ENCODE measurements around the gene EHD3. TPM values are rescaled to one million over a fixed set of nuclear protein-coding genes. Genes with fewer than 3 reads are reported as not detected.

The EHD3 gene
- total and polyA plus RNA-seq, 2 of the 13 experiments (the other 11 are each of a cell fraction or from before 2014, with no cell fraction given), result 0.20 to 0.69 TPM

DNA sequence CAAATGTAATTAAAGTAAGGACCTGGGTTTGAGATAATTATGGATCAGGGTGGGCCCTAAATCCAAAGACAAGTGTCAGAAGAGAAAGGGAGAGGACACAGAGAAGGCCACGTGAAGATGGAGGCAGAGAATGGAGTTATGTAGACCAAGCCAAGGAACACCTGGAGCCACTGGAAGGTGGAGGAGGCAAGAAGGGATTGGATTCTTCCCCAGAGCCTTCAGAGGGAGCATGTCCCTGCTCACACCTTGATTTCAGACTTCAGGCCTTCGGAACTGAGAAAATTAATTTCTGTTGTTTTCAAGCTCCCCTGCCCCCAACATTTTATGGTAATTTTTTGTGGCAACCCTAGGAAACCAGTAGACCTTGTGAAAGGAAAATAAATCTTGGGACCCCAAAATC is 36.3 kb upstream of the EHD3 start:
- H3K9ac ChIP-seq (ENCODE audit: insufficient read depth, low read depth, low read length), result no peak overlapping the region
- in situ Hi-C loops (cut with HindIII; ENCODE audit: extremely low pct_ligation_motif_present, low pct_unique_long_range_greater_than_20kb) (no loop called here), intact Hi-C loops (cut with micrococcal nuclease; ENCODE audit: unreplicated experiment) (no loop called here)
- no peaks in the 10 kb centered on the region for H3K79me2 ChIP-seq (ENCODE audit: insufficient read depth, low read length)
- no peak for TF ChIP-seq FOXM1 (CRISPR knock-in tag; IDR thresholded peaks at IDR 0.05)
- no peak for TF ChIP-seq MTF1 (CRISPR knock-in tag; IDR thresholded peaks at IDR 0.05)
- no peak for TF ChIP-seq BATF2 (CRISPR knock-in tag; IDR thresholded peaks at IDR 0.05)
- TF ChIP-seq, protein P1, sequence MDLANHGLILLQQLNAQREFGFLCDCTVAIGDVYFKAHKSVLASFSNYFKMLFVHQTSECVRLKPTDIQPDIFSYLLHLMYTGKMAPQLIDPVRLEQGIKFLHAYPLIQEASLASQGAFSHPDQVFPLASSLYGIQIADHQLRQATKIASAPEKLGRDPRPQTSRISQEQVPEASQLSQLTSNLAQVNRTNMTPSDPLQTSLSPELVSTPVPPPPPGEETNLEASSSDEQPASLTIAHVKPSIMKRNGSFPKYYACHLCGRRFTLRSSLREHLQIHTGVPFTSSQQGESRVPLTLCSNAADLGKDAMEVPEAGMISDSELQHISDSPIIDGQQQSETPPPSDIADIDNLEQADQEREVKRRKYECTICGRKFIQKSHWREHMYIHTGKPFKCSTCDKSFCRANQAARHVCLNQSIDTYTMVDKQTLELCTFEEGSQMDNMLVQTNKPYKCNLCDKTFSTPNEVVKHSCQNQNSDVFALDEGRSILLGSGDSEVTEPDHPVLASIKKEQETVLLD (CRISPR knock-in tag; IDR thresholded peaks at IDR 0.05; ENCODE audit: low read depth), result no peak
- TF ChIP-seq ZNF768 (CRISPR knock-in tag; IDR thresholded peaks at IDR 0.05), result no peak
- no peak for TF ChIP-seq ZNF460 (CRISPR knock-in tag; IDR thresholded peaks at IDR 0.05; ENCODE audit: borderline replicate concordance)
- no peak for TF ChIP-seq MNT (IDR thresholded peaks at IDR 0.05)
- no peak for TF ChIP-seq ZFP90 (CRISPR knock-in tag; IDR thresholded peaks at IDR 0.05; ENCODE audit: borderline replicate concordance)
- TF ChIP-seq GFI1 (CRISPR knock-in tag; IDR thresholded peaks at IDR 0.05; ENCODE audit: borderline replicate concordance), result no peak
- TF ChIP-seq, protein P2, sequence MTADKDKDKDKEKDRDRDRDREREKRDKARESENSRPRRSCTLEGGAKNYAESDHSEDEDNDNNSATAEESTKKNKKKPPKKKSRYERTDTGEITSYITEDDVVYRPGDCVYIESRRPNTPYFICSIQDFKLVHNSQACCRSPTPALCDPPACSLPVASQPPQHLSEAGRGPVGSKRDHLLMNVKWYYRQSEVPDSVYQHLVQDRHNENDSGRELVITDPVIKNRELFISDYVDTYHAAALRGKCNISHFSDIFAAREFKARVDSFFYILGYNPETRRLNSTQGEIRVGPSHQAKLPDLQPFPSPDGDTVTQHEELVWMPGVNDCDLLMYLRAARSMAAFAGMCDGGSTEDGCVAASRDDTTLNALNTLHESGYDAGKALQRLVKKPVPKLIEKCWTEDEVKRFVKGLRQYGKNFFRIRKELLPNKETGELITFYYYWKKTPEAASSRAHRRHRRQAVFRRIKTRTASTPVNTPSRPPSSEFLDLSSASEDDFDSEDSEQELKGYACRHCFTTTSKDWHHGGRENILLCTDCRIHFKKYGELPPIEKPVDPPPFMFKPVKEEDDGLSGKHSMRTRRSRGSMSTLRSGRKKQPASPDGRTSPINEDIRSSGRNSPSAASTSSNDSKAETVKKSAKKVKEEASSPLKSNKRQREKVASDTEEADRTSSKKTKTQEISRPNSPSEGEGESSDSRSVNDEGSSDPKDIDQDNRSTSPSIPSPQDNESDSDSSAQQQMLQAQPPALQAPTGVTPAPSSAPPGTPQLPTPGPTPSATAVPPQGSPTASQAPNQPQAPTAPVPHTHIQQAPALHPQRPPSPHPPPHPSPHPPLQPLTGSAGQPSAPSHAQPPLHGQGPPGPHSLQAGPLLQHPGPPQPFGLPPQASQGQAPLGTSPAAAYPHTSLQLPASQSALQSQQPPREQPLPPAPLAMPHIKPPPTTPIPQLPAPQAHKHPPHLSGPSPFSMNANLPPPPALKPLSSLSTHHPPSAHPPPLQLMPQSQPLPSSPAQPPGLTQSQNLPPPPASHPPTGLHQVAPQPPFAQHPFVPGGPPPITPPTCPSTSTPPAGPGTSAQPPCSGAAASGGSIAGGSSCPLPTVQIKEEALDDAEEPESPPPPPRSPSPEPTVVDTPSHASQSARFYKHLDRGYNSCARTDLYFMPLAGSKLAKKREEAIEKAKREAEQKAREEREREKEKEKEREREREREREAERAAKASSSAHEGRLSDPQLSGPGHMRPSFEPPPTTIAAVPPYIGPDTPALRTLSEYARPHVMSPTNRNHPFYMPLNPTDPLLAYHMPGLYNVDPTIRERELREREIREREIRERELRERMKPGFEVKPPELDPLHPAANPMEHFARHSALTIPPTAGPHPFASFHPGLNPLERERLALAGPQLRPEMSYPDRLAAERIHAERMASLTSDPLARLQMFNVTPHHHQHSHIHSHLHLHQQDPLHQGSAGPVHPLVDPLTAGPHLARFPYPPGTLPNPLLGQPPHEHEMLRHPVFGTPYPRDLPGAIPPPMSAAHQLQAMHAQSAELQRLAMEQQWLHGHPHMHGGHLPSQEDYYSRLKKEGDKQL (CRISPR knock-in tag; IDR thresholded peaks at IDR 0.05; ENCODE audit: low read depth), result no peak
- TF ChIP-seq ZNF850 (CRISPR knock-in tag; conservative IDR thresholded peaks at IDR 0.05), result no peak
- no peak for TF ChIP-seq CBX2 (IDR thresholded peaks at IDR 0.05; ENCODE audit: low read depth, low read length)
- TF ChIP-seq CBX2 (CRISPR knock-in tag; IDR thresholded peaks at IDR 0.05; ENCODE audit: low read depth), result no peak
- no peaks in the 10 kb centered on the region; a peak in 1 of 5 replicates for H3K36me3 ChIP-seq (replicated peaks in 1 of 2; ENCODE audit: control insufficient read depth in 1 of 2, insufficient read depth in 2 of 2, low read length in 2 of 2)
- 3% methylated on average over 2 of the region's 2 CpGs for WGBS (ENCODE audit: low lambda C conversion rate)
- H4K20me1 ChIP-seq (ENCODE audit: insufficient read depth, low read length), result no peaks in the 10 kb centered on the region
- no peaks in the 10 kb centered on the region for H3K4me1 ChIP-seq (ENCODE audit: insufficient read depth, low read length)
- no peak for DNase-seq (ENCODE audit: low spot score)
- ChIA-PET POLR2A (no interaction called here), CTCF (ENCODE audit: low intra/inter-chr PET ratio, low total read pairs) (no interaction called here)
- no peak for FAIRE-seq
- no peak overlapping the region for H3K27ac ChIP-seq (ENCODE audit: extremely low read length, insufficient read depth, low read length)
- no peak overlapping the region for H3K4me3 ChIP-seq (replicated peaks in 1 of 3; ENCODE audit: insufficient read depth in 1 of 3, low read depth in 2 of 3, low read length in 3 of 3)
- H3K4me2 ChIP-seq (ENCODE audit: low read depth, low read length), result no peak overlapping the region
- no peaks in the 10 kb centered on the region for H3K9me3 ChIP-seq (ENCODE audit: low read length)
- BruUV-seq (replicated peaks), result no TSS peak
- no peak for ATAC-seq
- peaks cover 0 to 25% of the 10 kb centered on the region in 2 experiments; a peak in 4 of 5 replicates for H3K27me3 ChIP-seq (ENCODE audit: control insufficient read depth in 1 of 2, insufficient read depth in 2 of 2, low read length in 2 of 2)
- no peak overlapping the region for H2AFZ ChIP-seq (ENCODE audit: low read length)

Data from HepG2 (cell line).